Hepatic stellate cell (primary cell): ENCODE results near the gene EID2.

ENCODE experiments used
- DNase-seq: peaks from one replicate; pipeline ENCODE4 v3.0.0; 2011; ENCODE audit warnings: low spot score

EID2 gene

DNA sequence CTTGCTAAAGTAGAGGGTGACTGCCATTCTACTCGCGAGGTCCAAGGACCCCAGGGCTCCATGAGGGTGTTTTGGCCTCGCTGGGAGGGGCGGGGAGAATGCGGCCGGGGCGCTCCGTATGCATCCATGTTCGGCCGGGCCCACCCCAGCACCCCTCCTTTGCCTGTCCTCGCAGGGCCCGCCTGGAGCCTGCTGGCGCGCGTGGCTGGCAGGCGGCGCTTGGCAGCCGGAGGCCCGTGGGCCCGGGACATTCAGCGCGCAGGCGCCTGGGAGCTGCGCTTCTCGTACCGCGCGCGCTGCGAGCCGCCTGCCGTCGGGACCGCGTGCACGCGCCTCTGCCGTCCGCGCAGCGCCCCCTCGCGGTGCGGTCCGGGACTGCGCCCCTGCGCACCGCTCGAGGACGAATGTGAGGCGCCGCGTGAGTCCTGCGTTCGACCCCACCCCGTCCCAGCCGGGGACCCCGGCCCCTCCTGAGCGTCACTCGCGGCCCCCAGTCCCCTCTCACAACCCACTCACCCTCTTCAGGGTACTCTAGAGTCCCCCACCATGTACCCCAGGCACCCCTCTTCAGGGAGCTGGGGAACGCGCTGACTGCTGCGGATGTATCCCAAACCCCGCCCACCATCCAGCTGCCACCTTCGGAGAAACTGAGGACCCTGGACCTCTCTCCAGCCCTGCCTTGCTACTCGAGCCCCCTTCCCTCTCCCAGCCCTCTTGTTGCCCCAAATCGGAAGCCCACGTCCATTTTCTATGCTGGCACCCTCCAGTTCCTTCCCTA lies 37.1 kb downstream of the EID2 start:
- DNase-seq, result peak; percentile 92

DNA sequence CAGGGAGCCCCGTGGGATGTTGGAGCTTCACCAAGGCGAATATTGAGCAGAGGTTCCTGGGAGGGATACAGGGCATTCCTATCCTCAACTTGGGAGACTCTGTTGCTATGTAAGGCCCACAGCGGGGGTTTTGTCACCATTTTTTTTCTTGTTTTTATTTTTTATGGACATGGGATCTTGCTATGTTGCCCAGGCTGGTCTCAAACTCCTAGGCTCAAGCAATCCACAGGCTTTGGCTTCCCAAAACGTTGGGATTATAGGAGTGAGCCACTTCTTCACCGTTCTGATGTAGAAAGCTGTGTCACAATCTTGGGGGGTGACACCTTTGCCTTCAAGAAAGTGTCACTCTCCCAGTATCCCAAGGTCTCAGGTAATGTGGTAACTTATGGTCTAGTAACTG lies 38.6 kb downstream of the EID2 start:
- DNase-seq, result no peak

DNA sequence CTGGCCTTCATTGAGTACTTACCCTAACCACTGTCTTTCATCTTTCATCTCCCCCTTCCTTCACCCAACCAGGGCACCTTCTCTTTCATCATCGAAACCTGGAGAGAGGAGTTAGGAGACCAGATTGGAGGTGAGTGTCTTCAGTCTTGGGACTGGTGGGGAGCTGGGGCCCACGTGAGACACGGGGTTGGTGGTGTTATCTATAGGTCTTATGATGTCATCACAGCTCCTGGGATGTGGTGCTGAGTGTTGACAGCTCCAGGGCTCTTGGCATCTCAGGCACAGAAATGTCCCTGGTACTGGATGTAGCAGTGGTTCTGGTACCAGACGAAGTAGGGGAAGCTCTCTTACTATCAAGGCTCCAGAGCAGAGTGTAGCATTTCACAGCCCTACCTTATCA lies 39.4 kb downstream of the EID2 start:
- DNase-seq, result no peak

DNA sequence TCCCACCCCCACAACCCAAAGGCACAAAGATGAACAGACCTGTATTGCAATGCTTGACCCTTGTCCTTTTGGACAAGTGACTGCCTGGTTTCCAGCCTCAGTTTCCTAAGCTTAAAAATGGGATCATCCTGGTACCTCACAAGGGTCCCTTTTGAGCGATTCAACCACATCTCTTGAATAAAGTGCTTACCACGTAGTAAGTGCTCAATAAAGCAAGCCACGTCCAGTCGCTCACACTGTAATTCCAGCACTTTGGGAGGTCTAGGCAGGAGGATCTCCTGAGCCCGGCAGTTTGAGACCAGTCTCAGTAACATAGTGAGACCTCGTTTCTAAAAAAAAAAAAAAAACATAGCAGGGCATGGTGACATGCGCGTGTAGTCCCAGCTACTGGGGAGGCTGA lies 40.0 kb downstream of the EID2 start:
- DNase-seq, result no peak

DNA sequence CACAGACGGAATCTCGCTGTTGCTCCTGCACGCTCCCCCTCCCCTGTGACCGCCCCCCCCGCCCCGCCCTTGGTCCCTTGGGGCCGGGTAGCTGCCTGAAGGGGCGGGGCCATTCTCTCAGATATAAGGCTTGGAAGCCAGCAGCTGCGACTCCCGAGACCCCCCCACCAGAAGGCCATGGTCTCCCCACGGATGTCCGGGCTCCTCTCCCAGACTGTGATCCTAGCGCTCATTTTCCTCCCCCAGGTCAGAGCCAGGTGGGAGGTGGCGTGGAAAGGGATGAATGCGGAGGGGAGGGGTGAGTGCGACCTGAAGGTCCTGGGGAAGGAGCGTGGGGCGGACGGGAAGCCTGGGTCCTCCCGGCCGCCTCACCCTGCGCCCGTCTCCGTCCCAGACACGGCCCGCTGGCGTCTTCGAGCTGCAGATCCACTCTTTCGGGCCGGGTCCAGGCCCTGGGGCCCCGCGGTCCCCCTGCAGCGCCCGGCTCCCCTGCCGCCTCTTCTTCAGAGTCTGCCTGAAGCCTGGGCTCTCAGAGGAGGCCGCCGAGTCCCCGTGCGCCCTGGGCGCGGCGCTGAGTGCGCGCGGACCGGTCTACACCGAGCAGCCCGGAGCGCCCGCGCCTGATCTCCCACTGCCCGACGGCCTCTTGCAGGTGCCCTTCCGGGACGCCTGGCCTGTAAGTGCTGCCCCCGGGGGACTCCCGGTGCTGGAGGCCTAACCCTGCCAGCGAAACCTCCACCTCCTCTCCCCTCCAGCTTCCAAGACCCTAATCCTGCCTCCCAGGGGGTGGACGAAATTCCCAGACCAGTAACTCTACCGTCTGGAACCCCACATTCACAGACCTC lies 40.9 kb downstream of the EID2 start, which contains the start of gene DLL3:
Gene DLL3 (plus strand): TSS at position 150 of the 845 bp plus-strand sequence. CDS start 28 bp downstream, at position 178.
- no peak for DNase-seq

DNA sequence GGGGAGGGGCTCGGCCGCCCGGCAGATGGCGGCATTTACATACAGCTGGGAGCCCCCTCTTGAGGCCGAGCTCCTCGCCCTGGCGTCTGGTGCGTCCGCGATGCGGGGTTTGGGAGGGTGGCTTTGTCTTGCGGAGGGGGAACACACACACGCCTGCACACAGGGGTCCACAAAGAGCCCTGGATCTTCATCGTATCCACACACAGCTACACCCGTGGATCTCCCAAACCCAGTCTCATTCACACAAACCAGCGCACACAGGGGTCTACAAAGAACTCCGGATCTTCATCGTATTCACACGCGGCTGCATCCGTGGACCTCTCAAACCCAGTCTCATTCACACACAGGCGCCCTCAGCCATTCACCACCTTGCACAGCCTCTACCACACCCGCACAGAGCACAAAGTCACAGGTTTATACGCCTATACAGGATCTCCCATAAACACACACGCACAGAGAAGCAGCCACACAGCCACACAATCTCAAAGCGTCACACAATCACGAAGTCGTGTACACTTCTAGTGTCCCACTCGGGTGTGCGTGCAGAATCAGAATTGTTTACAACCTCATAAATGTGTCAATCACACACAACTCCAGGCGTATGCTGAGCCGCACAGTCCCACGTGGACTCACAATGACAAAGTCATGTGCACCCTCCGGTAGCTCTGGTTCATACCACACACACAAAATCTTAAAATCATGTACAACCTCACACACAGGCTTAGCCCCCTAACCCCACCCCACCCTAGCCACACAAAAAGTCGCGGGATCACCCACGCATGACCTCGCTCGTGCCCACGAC lies 41.8 kb downstream of the EID2 start:
- DNase-seq, result no peak

DNA sequence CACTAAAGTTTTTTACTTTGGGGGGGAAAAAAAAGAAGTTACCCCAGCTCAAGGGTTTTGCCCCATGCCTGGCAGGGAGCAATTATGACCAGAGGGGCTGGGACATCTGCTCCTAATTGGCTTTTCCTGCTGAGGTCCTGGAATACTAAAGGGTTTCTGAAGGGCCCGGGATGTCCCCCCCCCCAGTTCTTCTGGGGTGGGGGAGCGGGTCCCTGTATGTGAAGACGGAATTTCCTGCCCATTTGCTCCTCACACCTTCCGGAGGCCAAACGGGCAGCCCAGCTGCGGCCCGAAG lies 42.3 kb downstream of the EID2 start:
- DNase-seq, result no peak

DNA sequence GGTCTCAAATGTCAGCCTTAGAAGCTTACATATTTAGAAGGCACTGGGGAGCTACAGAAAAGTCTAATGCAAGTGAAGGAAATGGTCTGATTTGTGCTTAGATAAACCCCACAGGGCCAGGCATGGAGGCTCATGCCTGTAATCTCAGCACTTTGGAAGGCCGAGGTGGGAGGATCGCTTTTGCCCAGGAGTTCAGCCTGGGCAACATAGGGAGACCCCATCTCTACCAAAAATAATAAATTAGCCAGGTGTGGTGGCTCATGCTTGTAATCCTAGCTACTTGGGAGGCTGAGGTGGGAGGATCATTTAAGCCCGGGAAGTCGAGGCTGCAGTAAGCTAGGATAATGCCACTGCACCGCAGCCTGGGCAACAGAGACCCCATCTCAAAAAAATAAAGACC lies 43.9 kb downstream of the EID2 start:
- no peak for DNase-seq

DNA sequence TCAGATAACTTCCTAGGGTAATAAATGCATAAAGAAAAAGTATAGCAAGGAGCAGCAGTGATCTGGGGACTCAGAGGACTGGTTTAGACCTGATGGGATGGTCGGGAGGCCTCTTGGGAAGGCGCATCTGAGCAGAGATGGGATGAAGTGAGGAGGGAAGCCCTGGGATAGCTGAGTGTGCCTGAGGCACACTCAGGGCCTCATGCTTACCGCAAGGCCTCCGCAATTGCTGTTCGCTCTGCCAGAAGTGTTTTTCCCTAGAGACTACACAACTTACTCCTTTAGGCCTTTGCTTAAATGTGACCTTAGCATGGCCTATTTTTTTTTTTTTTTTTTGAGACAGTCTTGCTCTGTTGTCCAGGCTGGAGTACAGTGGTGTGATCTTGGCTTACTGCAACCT lies 45.3 kb downstream of the EID2 start:
- DNase-seq, result no peak

DNA sequence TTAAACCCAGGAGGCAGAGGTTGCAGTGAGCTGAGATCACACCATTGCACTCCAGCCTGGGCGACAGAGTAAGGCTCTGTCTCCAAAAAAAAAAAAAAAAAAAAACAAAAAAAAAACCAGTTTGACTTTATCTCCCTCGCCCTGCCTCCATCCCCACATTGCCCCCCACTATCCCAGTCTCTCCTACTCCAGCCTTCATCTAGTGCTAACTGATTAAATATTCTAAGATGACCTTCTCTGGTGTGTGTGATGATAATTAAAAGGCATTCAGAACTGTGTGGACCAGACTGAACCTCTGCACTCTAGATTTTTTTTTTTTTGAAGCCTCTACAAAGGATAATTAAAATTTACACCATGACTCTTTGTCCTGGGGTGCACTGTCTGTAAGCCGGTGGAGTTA lies 47.2 kb downstream of the EID2 start:
- DNase-seq, result no peak

DNA sequence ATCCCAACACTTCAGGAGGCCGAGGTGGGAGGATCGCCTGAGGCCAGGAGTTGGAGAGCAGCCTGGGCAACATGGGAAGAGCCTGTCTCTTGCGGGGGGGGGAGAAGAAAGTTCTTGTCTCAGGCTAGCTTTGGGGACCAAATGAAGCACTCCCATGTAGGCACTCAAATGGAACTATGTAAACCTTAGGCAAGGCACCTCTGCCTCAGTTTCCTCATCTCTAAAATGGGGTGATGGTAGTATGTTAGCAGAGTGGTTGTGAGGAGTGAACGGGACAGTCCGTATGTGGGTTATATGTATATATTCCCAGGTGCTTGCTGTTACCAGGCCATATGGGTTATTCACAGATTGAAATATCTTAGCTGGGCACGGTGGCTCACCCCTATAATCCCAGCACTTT lies 47.7 kb downstream of the EID2 start:
- no peak for DNase-seq

DNA sequence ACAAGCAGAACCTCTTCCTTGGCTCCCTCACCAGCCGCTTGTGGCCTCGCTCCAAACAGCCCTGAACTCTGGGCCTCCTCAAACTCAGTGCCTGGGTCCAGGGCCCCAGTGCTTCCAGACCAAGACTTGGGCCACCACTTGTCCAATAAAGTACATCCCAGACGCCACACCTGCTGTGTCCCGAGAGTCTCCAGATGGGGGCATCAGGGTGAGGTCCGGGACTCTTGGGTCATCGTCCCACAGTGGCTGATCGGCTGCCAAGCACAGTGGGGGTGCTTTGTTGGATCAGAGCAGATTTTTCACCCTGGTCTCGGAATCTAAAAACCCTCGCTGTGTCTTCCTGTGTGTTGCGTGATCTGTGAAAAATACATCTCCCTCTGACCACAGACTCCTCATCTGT lies 50.2 kb downstream of the EID2 start:
- no peak for DNase-seq
